Left hindlimb (tissue), 1 donor: ENCODE measurements around the gene CLDN4.

Experiments
- DNase-seq: peaks from one replicate; pipeline ENCODE4 v3.0.0-alpha.2; 2018

The CLDN4 gene

GRCh38 chr7:73876973-73877372 lies 46.2 kb downstream of the CLDN4 start:
- DNase-seq, result no peak

- no peak for DNase-seq
Measured at GRCh38 chr7:73879977-73880681, 49.3 kb downstream of the CLDN4 start.

- no peak for DNase-seq
Measured at GRCh38 chr7:73880755-73881328, 50.0 kb downstream of the CLDN4 start.

GRCh38 chr7:73881352-73882046 lies 50.7 kb downstream of the CLDN4 start:
- DNase-seq, result no peak

- DNase-seq, result no peak
Measured at GRCh38 chr7:73882047-73882402, 51.2 kb downstream of the CLDN4 start.
